SK-N-MC (cell line): ENCODE results near the gene DLG2.

Experiments
- EZH2 ChIP-seq: fragments of 200-600 bp; sonication (generic); IDR thresholded peaks from one replicate; pipeline ENCODE4 v1.6.1; 2017; ENCODE audit warnings: antibody characterized with exemption
- FOXP2 ChIP-seq: optimal IDR thresholded peaks from 2 replicates; pipeline ENCODE3; 2011; ENCODE audit warnings: mild to moderate bottlenecking, moderate library complexity; ENCODE audit not compliant: insufficient read depth; ENCODE audit errors: extremely low read length, control extremely low read depth
- POLR2AphosphoS5 ChIP-seq: IDR thresholded peaks from 2 replicates; pipeline ENCODE4 v1.6.1; 2012; ENCODE audit warnings: mild to moderate bottlenecking, low read depth, low read length, borderline replicate concordance

DNA sequence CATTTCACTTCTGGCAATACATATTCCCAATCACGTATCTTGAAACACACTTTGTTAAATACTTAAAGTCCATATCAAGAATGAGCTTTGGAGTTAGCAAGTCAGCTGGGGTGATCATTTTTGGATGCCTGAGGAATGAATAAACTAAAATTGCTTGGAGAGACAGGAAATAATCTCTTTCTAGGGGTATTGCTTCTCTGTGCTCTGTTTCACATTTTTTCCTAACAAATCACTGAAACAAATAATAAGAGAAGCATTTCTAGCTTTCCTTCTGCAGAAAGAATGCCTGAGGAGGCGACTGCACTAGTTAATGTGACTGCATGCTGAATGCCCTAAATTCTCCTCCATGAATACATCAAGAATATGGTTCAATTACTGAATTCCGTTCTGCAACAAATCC is 1799.6 kb downstream of the DLG2 start:
- TF ChIP-seq EZH2 (no peak), POLR2AphosphoS5 (no peak), FOXP2 (no peak)
